ENCODE results near the gene IRF2BP2. TPM values are rescaled to one million over a fixed set of nuclear protein-coding genes. Genes with fewer than 3 reads are reported as not detected.

IRF2BP2 gene
- total and polyA plus RNA-seq, 11 donors = 36.1 to 126 (median 80.1) TPM

GRCh38 chr1:234556245-234556943, 53.6 kb downstream of the IRF2BP2 start:
- H3K4me1 ChIP-seq = peaks cover 0 to 21% (median 18%) of the 10 kb centered on the region in 12 donors
- peak overlapping the region in 1 of 12 donors; percentile 69 for H3K27ac ChIP-seq
- DNase-seq = no peak
- H3K4me3 ChIP-seq = no peak overlapping the region
- TF ChIP-seq CTCF (IDR thresholded peaks at IDR 0.05) = no peak
- no peak for TF ChIP-seq POLR2A (IDR thresholded peaks at IDR 0.05)
- H3K36me3 ChIP-seq = no peaks in the 10 kb centered on the region
- ATAC-seq = no peak
- 92 to 98% (median 95%) methylated on average over 4 of the region's 4 CpGs for WGBS, 4 donors
- no peaks in the 10 kb centered on the region for H3K27me3 ChIP-seq
- intact Hi-C loops (cut with DNase I) = no loop called here
- H3K9me3 ChIP-seq = no peaks in the 10 kb centered on the region

GRCh38 chr1:234555390-234556024, 54.5 kb downstream of the IRF2BP2 start:
- H3K9me3 ChIP-seq = no peaks in the 10 kb centered on the region
- TF ChIP-seq CTCF (IDR thresholded peaks at IDR 0.05) (no peak), POLR2A (IDR thresholded peaks at IDR 0.05) (no peak)
- ATAC-seq (no peak), DNase-seq (no peak)
- H3K4me1 ChIP-seq = peaks cover 0 to 21% (median 18%) of the 10 kb centered on the region in 12 donors
- no peak overlapping the region for H3K4me3 ChIP-seq
- 91 to 97% (median 95%) methylated on average over 10 of the region's 10 CpGs for WGBS, 4 donors
- H3K36me3 ChIP-seq = no peaks in the 10 kb centered on the region
- peak overlapping the region in 2 of 12 donors; percentile 69 to 80 for H3K27ac ChIP-seq
- intact Hi-C loops (cut with DNase I) = no loop called here
- H3K27me3 ChIP-seq = no peaks in the 10 kb centered on the region

GRCh38 chr1:234554698-234555311, 55.2 kb downstream of the IRF2BP2 start:
- intact Hi-C loops (cut with DNase I) = loop anchor here in 1 of 10 donors (5.0 kb wide), 2 partner anchors 37 to 53 kb away; no protein-coding TSS in a partner anchor
- no peak for TF ChIP-seq CTCF (IDR thresholded peaks at IDR 0.05)
- no peak for TF ChIP-seq POLR2A (IDR thresholded peaks at IDR 0.05)
- ATAC-seq (peak in 2 of 4 donors; percentile 14 to 32), DNase-seq (no peak)
- Histone ChIP-seq H3K4me1 (peaks cover 0 to 25% (median 19%) of the 10 kb centered on the region in 12 donors), H3K4me3 (no peak overlapping the region), H3K36me3 (no peaks in the 10 kb centered on the region), H3K27me3 (no peaks in the 10 kb centered on the region), H3K9me3 (no peaks in the 10 kb centered on the region), H3K27ac (peak overlapping the region in 3 of 12 donors; percentile 69 to 80 (median 76))
- WGBS, 4 donors = 77 to 88% (median 81%) methylated on average over 13 of the region's 13 CpGs

Other genes with a start within 250 kb of the IRF2BP2 start
- gene COA6, start 236.7 kb downstream of the IRF2BP2 start, total RNA-seq = 10 to 100 TPM; 25.5 to 47.2 (median 33.0) TPM
- 100 to 1,000 TPM; 106 to 133 TPM for gene COA6, start 236.7 kb downstream of the IRF2BP2 start, polyA plus RNA-seq
- 10 to 100 TPM in 4 of 9 donors, 1 to 10 TPM in 5; 7.1 to 18.2 (median 9.9) TPM for gene TARBP1, start 131.0 kb downstream of the IRF2BP2 start, total RNA-seq
- gene TARBP1, start 131.0 kb downstream of the IRF2BP2 start, polyA plus RNA-seq = 10 to 100 TPM in 1 of 2 donors, 1 to 10 TPM in 1; 4.8 to 15.9 TPM